Measurements from ENCODE around the gene STOML2.
A peak's percentile ranks its signal among the peaks of the same experiment; 100 is the strongest.

Gene STOML2

DNA sequence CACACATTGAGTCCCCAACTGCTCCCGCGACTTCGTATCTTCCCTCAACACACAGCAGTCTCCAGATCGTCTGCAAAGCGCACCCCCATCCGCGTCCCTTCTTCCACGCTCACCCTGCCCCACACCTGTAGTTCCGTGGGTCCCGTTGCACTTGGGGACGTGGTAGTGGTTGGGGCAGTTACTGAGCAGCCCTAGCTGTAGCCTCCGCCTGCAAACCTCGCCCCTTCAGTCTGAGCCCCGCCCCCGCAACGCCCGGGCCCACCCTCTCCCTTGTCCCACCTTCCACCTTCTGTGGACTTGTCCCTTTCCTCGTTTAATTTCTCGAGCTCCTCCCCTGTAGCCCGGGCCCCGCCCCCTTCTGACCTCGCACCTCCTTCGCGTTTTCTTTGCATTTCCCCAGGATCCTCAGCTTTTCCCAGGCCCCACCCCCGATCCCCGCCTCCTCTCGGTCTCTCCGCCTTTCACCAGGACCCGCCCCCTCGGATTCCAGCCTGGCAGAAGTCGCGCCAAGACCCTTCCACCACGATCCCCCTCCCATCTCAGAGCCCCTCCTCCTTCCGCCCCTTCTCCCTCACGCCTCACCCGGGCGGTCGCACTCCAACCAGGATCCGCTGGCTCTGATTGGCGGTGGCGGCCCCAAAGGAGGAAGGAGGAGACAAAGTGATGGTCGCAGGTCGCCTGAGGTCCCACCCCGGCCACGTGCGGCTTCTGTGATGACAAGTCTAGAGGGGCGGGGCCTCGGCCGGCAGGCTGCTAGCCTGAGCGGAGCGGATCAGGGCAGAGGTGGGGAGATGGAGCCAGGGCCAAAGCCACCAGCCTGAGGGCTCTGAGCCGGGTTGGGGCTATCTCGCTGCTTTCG, 13.0 kb upstream of the STOML2 start, which contains the start of gene ATOSB:
TSS of gene ATOSB (minus strand) at position 183 of the 859 bp plus-strand sequence. CDS start 7,588 bp downstream, outside the sequence.
- H3K9ac ChIP-seq (ENCODE audit: low read length) = peak within 1 kb of the TSS; percentile 61
- no peaks in the 10 kb centered on the region for H4K20me1 ChIP-seq (ENCODE audit: insufficient read depth, low read length)
- peak within 1 kb of the TSS; percentile 95 for H3K4me2 ChIP-seq (ENCODE audit: low read length)
- no peaks in the 10 kb centered on the region for H3K27me3 ChIP-seq (ENCODE audit: insufficient read depth, low read length)
- no peaks in the 10 kb centered on the region for H3K79me2 ChIP-seq (ENCODE audit: insufficient read depth, low read length)
- H2AFZ ChIP-seq (ENCODE audit: low read length) = no peak within 1 kb of the TSS
- peaks cover 33% of the 10 kb centered on the region for H3K4me1 ChIP-seq (ENCODE audit: insufficient read depth, low read length, severe bottlenecking)
- H3K4me3 ChIP-seq (ENCODE audit: low read depth, low read length, poor library complexity, severe bottlenecking) = peak within 1 kb of the TSS; percentile 71
- H3K36me3 ChIP-seq (ENCODE audit: insufficient read depth, low read length) = no peaks in the 10 kb centered on the region
- TF ChIP-seq EZH2 (IDR thresholded peaks at IDR 0.05; ENCODE audit: borderline replicate concordance, low read length) = no peak
- TF ChIP-seq, protein P1, sequence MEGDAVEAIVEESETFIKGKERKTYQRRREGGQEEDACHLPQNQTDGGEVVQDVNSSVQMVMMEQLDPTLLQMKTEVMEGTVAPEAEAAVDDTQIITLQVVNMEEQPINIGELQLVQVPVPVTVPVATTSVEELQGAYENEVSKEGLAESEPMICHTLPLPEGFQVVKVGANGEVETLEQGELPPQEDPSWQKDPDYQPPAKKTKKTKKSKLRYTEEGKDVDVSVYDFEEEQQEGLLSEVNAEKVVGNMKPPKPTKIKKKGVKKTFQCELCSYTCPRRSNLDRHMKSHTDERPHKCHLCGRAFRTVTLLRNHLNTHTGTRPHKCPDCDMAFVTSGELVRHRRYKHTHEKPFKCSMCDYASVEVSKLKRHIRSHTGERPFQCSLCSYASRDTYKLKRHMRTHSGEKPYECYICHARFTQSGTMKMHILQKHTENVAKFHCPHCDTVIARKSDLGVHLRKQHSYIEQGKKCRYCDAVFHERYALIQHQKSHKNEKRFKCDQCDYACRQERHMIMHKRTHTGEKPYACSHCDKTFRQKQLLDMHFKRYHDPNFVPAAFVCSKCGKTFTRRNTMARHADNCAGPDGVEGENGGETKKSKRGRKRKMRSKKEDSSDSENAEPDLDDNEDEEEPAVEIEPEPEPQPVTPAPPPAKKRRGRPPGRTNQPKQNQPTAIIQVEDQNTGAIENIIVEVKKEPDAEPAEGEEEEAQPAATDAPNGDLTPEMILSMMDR (IDR thresholded peaks at IDR 0.05; ENCODE audit: low read length) = no peak
- peak within 1 kb of the TSS; percentile 68 for H3K27ac ChIP-seq (ENCODE audit: low read depth, low read length, poor library complexity, severe bottlenecking)
- no peaks in the 10 kb centered on the region for H3F3A ChIP-seq (ENCODE audit: insufficient read depth, low read length)
- H3K9me3 ChIP-seq (ENCODE audit: low read length) = no peaks in the 10 kb centered on the region
- no peaks in the 10 kb centered on the region for H3K9me2 ChIP-seq (ENCODE audit: low read depth, low read length)

- Histone ChIP-seq H3K36me3 (ENCODE audit: insufficient read depth, low read length) (no peaks in the 10 kb centered on the region), H3K27me3 (ENCODE audit: insufficient read depth, low read length) (no peaks in the 10 kb centered on the region), H3K9ac (ENCODE audit: low read length) (peak overlapping the region; percentile 61), H3K4me3 (ENCODE audit: low read depth, low read length, poor library complexity, severe bottlenecking) (peak overlapping the region; percentile 71), H3K9me2 (ENCODE audit: low read depth, low read length) (no peaks in the 10 kb centered on the region), H3K4me2 (ENCODE audit: low read length) (peak overlapping the region; percentile 95), H3K79me2 (ENCODE audit: insufficient read depth, low read length) (no peaks in the 10 kb centered on the region), H3K4me1 (ENCODE audit: insufficient read depth, low read length, severe bottlenecking) (peaks cover 36% of the 10 kb centered on the region), H3F3A (ENCODE audit: insufficient read depth, low read length) (no peaks in the 10 kb centered on the region), H2AFZ (ENCODE audit: low read length) (no peak overlapping the region), H4K20me1 (ENCODE audit: insufficient read depth, low read length) (no peaks in the 10 kb centered on the region), H3K9me3 (ENCODE audit: low read length) (no peaks in the 10 kb centered on the region), H3K27ac (ENCODE audit: low read depth, low read length, poor library complexity, severe bottlenecking) (peak overlapping the region; percentile 68)
- TF ChIP-seq, protein P1 (IDR thresholded peaks at IDR 0.05; ENCODE audit: low read length) = no peak
- no peak for TF ChIP-seq EZH2 (IDR thresholded peaks at IDR 0.05; ENCODE audit: borderline replicate concordance, low read length)
Observed at GRCh38 chr9:35114840-35115628, 12.1 kb upstream of the STOML2 start.

GRCh38 chr9:35114113-35114839, 11.3 kb upstream of the STOML2 start:
- peak overlapping the region; percentile 95 for H3K4me2 ChIP-seq (ENCODE audit: low read length)
- H3K4me3 ChIP-seq (ENCODE audit: low read depth, low read length, poor library complexity, severe bottlenecking) = peak overlapping the region; percentile 71
- H3K27ac ChIP-seq (ENCODE audit: low read depth, low read length, poor library complexity, severe bottlenecking) = peak overlapping the region; percentile 68
- no peaks in the 10 kb centered on the region for H3K9me3 ChIP-seq (ENCODE audit: low read length)
- no peaks in the 10 kb centered on the region for H3K27me3 ChIP-seq (ENCODE audit: insufficient read depth, low read length)
- H4K20me1 ChIP-seq (ENCODE audit: insufficient read depth, low read length) = no peaks in the 10 kb centered on the region
- H2AFZ ChIP-seq (ENCODE audit: low read length) = no peak overlapping the region
- H3K79me2 ChIP-seq (ENCODE audit: insufficient read depth, low read length) = no peaks in the 10 kb centered on the region
- peak overlapping the region; percentile 61 for H3K9ac ChIP-seq (ENCODE audit: low read length)
- no peaks in the 10 kb centered on the region for H3K36me3 ChIP-seq (ENCODE audit: insufficient read depth, low read length)
- TF ChIP-seq, protein P1 (IDR thresholded peaks at IDR 0.05; ENCODE audit: low read length) = no peak
- no peak for TF ChIP-seq EZH2 (IDR thresholded peaks at IDR 0.05; ENCODE audit: borderline replicate concordance, low read length)
- no peaks in the 10 kb centered on the region for H3F3A ChIP-seq (ENCODE audit: insufficient read depth, low read length)
- no peaks in the 10 kb centered on the region for H3K9me2 ChIP-seq (ENCODE audit: low read depth, low read length)
- H3K4me1 ChIP-seq (ENCODE audit: insufficient read depth, low read length, severe bottlenecking) = peaks cover 36% of the 10 kb centered on the region
